ENCODE measurements around the gene MEGF11.

MEGF11 gene

DNA sequence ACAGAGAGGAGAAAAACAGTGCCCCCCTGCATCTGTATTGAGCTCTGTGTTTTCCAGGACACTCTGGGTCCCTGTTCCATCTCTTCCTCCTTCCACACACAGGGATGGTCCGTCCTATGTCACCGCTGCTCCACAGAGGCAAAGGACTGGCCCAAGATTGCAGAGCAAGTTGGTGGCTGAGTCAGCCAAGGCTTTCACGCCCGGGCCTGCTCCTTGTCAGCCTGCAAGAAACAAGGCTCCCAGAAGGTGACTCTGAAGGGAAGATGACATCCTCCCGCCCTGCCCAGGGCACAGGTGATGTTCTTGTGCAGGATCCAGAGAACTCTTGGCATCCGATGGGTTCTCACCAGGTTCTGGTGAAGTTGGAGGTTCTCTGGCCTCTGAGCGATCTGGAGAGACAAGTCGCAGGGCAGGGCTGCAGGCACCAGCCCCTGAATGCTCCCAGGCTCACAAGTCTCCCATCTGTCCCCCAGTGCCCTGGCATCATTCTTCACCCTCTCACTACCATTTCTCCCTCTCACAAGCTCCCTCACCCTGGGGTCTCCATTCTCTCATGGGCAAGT lies 138.6 kb downstream of the MEGF11 start:
- TF ChIP-seq, protein P1, sequence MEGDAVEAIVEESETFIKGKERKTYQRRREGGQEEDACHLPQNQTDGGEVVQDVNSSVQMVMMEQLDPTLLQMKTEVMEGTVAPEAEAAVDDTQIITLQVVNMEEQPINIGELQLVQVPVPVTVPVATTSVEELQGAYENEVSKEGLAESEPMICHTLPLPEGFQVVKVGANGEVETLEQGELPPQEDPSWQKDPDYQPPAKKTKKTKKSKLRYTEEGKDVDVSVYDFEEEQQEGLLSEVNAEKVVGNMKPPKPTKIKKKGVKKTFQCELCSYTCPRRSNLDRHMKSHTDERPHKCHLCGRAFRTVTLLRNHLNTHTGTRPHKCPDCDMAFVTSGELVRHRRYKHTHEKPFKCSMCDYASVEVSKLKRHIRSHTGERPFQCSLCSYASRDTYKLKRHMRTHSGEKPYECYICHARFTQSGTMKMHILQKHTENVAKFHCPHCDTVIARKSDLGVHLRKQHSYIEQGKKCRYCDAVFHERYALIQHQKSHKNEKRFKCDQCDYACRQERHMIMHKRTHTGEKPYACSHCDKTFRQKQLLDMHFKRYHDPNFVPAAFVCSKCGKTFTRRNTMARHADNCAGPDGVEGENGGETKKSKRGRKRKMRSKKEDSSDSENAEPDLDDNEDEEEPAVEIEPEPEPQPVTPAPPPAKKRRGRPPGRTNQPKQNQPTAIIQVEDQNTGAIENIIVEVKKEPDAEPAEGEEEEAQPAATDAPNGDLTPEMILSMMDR (IDR thresholded peaks at IDR 0.05; ENCODE audit: extremely low read depth, missing control alignments) = no peak

DNA sequence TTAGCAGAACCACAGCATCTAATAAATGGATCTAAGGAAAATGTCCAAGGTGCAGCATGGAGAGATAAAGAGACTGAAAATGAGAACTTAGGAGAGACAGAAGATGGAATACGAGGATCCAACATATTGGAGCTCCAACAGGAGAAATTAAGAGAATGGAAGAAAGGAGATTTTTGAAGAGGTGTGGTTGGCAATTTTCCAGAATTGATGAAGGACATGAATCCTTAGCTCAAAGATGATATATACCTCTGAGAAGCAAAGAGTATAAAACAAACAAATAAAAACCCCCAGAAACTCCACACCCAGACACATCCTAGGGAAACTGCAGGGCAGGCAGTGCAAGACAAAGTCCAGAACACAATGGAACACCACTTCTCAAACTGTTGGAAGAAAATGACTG lies 141.2 kb downstream of the MEGF11 start:
- TF ChIP-seq, protein P1 (IDR thresholded peaks at IDR 0.05; ENCODE audit: extremely low read depth, missing control alignments) = no peak
- no peak for DNase-seq (ENCODE audit: low spot score)

More for the DNA sequence above, 138.6 kb downstream of the MEGF11 start:
- DNase-seq (ENCODE audit: low spot score) = no peak

DNA sequence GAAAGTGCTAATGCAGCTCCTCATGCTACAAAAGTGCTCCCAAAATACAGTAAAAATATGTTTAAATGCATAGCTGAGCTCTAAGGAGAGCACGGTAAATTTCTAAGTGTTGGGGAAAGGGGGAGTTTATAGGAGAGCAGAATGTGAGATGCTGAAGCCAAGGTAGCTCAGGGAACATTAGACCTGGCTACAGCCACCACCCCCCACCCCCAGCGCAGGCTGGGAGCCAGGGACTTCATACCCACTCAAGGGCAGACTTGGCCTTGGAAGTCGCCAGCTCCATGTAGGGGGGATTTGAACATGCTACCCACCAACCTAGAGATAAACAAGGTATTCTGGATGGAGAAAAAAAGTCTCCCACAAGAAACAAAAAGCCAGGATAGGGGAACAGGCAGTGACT lies 142.2 kb downstream of the MEGF11 start:
- TF ChIP-seq, protein P1 (IDR thresholded peaks at IDR 0.05; ENCODE audit: extremely low read depth, missing control alignments) = no peak
- DNase-seq (ENCODE audit: low spot score) = no peak

DNA sequence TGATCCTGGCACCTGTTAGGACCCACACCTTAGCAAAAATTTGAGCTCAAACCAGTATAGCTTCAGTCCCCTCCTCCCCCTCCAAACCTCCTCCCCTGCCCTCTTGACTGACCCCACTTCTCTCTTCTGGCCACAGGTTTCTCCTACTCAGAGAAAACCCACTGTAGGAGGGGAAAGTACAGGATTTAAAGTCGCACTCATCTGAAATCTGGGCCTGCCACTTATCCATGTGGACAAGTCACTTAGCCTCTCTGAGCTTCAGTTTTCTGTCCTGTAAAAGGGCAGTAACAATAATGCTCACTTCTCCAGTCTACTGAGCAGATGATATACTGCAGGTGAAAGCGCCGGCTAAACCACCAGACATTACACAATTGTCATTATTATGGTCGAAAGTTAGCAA lies 142.7 kb downstream of the MEGF11 start:
- DNase-seq (ENCODE audit: low spot score) = peak; percentile 29
- TF ChIP-seq, protein P1 (IDR thresholded peaks at IDR 0.05; ENCODE audit: extremely low read depth, missing control alignments) = no peak

DNA sequence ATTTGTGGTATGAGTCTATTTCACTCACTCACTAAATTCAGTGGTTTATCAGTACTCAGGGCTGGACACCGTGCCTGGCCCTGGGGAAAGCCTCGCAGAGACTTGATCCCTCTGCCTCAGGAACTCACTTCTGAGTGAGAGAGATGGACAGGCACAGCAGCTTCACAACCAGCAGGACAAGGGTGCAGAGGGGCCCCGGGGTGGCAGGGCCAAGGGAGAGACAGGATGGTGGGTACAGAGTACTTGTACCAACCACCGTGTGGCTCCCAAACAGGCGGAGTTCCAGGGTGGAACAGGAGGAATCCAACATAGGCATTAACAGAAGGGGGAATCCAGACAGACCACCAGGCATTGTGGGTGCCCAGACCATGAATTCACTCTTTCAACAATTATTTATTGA lies 143.7 kb downstream of the MEGF11 start:
- TF ChIP-seq, protein P1 (IDR thresholded peaks at IDR 0.05; ENCODE audit: extremely low read depth, missing control alignments) = no peak
- no peak for DNase-seq (ENCODE audit: low spot score)

DNA sequence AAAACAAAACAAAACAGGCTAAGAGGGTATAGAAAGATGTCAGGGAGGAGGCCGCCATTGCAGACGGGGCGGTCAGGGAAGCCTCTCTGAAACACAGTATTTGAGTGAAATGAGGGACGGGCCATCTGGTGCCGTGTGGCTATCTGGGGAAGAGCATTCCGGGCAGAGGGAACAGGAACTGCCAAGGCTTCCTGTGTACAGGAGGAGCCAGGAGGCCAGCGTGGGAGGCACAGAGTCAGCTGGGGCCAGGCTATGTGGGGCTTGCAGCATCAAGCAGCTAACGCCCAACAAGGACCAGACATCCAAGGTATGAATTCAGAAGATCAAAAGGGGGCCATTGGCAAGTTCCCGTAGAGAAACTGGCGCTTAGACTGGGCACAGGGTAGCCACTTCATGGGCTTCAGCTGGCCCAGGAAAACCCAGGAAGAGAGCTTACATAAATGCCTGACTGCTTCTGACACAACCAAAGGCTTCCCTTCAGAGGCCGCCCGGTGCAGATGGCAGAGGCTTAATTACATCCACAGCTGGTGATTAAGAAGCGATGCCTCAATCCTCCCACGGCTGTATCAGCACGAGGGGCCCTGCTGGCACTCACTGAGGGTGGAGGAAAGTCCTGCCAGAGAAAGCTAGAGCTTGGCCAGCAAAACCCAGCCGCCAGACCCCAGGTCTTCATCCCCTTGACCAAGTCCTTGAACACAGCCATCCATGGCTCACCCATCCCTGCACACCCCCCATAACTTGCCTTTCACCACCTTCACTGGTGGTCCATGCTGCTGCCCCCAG lies 144.9 kb downstream of the MEGF11 start:
- DNase-seq (ENCODE audit: low spot score) = no peak
- TF ChIP-seq, protein P1 (IDR thresholded peaks at IDR 0.05; ENCODE audit: extremely low read depth, missing control alignments) = no peak

DNA sequence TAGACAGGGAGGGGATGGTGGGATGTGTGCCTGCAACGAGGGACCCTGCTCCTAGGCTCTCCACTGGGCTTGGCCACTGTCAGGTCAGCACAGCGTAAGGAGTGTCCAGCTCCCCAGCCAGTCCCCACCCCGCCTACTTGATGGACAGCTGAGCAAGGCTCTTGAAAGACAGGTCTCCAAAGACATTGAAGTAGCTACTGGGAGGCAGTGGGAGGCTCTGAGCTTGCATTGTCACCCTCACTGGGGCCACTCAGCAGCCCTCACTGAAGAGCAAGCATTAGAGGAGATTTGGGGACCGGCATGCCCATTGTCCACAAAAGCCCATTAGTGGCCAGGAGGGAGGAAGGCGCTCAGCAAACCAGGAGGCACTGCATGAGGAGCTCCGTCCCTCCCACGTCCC lies 146.5 kb downstream of the MEGF11 start:
- no peak for DNase-seq (ENCODE audit: low spot score)
- TF ChIP-seq, protein P1 (IDR thresholded peaks at IDR 0.05; ENCODE audit: extremely low read depth, missing control alignments) = no peak

Data from GM20000 (cell line).